ENCODE measurements around the gene MYO3A.

MYO3A gene

DNA sequence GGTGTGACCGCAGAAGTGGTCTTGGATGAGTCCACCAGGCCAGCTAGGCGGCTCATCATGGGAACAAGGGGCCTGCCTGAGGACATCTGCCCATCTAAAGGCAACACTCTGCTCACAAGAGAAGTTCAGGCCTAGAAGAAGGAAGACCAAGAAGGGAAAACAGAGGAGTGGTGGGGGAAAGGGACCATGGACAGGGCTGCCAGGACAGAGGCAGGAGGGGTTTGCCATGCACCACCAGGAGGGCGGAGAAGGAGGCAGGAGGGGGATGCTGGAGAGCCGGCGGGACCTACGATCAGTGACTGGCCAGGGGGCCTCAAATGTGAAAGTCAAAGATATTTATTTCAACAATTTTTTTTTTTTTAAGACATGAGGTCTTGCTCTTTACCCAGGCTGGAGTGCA lies 315.7 kb downstream of the MYO3A start:
- TF ChIP-seq EZH2phosphoT487 (conservative IDR thresholded peaks at IDR 0.05; ENCODE audit: low read length): no peak
- TF ChIP-seq, protein P1, sequence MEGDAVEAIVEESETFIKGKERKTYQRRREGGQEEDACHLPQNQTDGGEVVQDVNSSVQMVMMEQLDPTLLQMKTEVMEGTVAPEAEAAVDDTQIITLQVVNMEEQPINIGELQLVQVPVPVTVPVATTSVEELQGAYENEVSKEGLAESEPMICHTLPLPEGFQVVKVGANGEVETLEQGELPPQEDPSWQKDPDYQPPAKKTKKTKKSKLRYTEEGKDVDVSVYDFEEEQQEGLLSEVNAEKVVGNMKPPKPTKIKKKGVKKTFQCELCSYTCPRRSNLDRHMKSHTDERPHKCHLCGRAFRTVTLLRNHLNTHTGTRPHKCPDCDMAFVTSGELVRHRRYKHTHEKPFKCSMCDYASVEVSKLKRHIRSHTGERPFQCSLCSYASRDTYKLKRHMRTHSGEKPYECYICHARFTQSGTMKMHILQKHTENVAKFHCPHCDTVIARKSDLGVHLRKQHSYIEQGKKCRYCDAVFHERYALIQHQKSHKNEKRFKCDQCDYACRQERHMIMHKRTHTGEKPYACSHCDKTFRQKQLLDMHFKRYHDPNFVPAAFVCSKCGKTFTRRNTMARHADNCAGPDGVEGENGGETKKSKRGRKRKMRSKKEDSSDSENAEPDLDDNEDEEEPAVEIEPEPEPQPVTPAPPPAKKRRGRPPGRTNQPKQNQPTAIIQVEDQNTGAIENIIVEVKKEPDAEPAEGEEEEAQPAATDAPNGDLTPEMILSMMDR (IDR thresholded peaks at IDR 0.05; ENCODE audit: insufficient read depth, low read length, poor library complexity, severe bottlenecking): no peak

DNA sequence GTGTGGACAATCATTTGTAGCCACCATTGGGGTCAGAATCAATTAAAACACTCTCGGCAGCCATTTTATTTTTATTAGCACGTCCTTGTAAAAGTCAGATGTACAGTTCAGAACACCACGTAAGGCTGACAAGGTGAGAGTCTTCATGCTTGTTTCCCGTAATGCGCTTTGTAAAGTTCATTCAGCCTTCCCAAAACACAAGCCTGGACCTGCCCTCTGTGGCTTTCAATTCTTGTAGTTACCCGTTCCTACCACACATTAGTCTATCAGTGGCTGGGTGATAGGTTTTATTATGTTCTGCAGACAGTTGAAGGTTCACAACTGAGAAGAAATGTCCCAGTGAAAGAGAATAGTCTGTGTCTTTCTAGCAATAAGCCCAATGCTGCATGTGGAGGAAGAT lies 317.9 kb downstream of the MYO3A start:
- Histone ChIP-seq H3K27ac (ENCODE audit: low read depth, low read length) (no peak overlapping the region), H3K9ac (ENCODE audit: low read length) (no peak overlapping the region), H3K4me3 (ENCODE audit: insufficient read depth, low read length, poor library complexity, severe bottlenecking) (no peak overlapping the region), H3K4me2 (ENCODE audit: low read depth, low read length, poor library complexity, severe bottlenecking) (no peak overlapping the region), H4K20me1 (ENCODE audit: low read depth, low read length) (no peaks in the 10 kb centered on the region), H3K79me2 (ENCODE audit: insufficient read depth, low read length) (no peaks in the 10 kb centered on the region), H3K9me2 (replicated peaks; ENCODE audit: insufficient read depth, low read length) (no peaks in the 10 kb centered on the region), H3K27me3 (ENCODE audit: low read length) (no peaks in the 10 kb centered on the region), H2AFZ (ENCODE audit: low read depth, low read length, severe bottlenecking) (no peak overlapping the region), H3F3A (ENCODE audit: insufficient read depth) (no peaks in the 10 kb centered on the region), H3K9me3 (ENCODE audit: insufficient read depth, low read length) (no peaks in the 10 kb centered on the region), H3K36me3 (ENCODE audit: low read length) (no peaks in the 10 kb centered on the region)
- TF ChIP-seq, protein P1 (IDR thresholded peaks at IDR 0.05; ENCODE audit: insufficient read depth, low read length, poor library complexity, severe bottlenecking): no peak
- TF ChIP-seq EZH2phosphoT487 (conservative IDR thresholded peaks at IDR 0.05; ENCODE audit: low read length): no peak

More for the DNA sequence above, 315.7 kb downstream of the MYO3A start:
- no peaks in the 10 kb centered on the region for H3K79me2 ChIP-seq (ENCODE audit: insufficient read depth, low read length)
- H3K4me2 ChIP-seq (ENCODE audit: low read depth, low read length, poor library complexity, severe bottlenecking): no peak overlapping the region
- no peak overlapping the region for H3K9ac ChIP-seq (ENCODE audit: low read length)
- H3K9me2 ChIP-seq (replicated peaks; ENCODE audit: insufficient read depth, low read length): no peaks in the 10 kb centered on the region
- no peak overlapping the region for H3K27ac ChIP-seq (ENCODE audit: low read depth, low read length)
- no peaks in the 10 kb centered on the region for H3K9me3 ChIP-seq (ENCODE audit: insufficient read depth, low read length)
- H3K36me3 ChIP-seq (ENCODE audit: low read length): no peaks in the 10 kb centered on the region
- H2AFZ ChIP-seq (ENCODE audit: low read depth, low read length, severe bottlenecking): no peak overlapping the region
- H3F3A ChIP-seq (ENCODE audit: insufficient read depth): no peaks in the 10 kb centered on the region
- H3K4me3 ChIP-seq (ENCODE audit: insufficient read depth, low read length, poor library complexity, severe bottlenecking): no peak overlapping the region
- H3K27me3 ChIP-seq (ENCODE audit: low read length): no peaks in the 10 kb centered on the region
- H4K20me1 ChIP-seq (ENCODE audit: low read depth, low read length): no peaks in the 10 kb centered on the region

DNA sequence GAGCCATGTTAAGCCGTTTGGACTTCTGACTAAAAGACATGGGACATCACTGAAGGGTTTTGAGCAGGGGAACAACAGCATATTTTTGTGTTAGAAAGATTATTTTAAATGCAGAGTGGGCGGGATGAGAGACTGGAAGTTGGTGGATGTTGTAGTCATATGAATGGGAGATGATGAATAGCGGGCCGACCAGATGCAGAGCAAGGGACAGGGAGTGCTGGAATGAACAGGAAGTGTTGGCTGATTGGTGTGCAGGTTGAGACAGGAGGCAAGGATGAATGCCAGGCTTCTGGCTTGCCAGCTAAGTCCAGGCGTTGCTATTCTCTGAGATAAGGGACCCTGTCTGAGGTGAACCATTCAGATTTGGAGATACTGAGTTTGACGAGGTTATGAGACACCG lies 320.6 kb downstream of the MYO3A start:
- Histone ChIP-seq H3K9me2 (replicated peaks; ENCODE audit: insufficient read depth, low read length) (no peaks in the 10 kb centered on the region), H3K27me3 (ENCODE audit: low read length) (no peaks in the 10 kb centered on the region), H3K79me2 (ENCODE audit: insufficient read depth, low read length) (no peaks in the 10 kb centered on the region), H2AFZ (ENCODE audit: low read depth, low read length, severe bottlenecking) (no peak overlapping the region), H3K4me2 (ENCODE audit: low read depth, low read length, poor library complexity, severe bottlenecking) (no peak overlapping the region), H3K4me3 (ENCODE audit: insufficient read depth, low read length, poor library complexity, severe bottlenecking) (no peak overlapping the region), H4K20me1 (ENCODE audit: low read depth, low read length) (no peaks in the 10 kb centered on the region), H3F3A (ENCODE audit: insufficient read depth) (no peaks in the 10 kb centered on the region), H3K36me3 (ENCODE audit: low read length) (no peaks in the 10 kb centered on the region), H3K9me3 (ENCODE audit: insufficient read depth, low read length) (no peaks in the 10 kb centered on the region), H3K9ac (ENCODE audit: low read length) (no peak overlapping the region), H3K27ac (ENCODE audit: low read depth, low read length) (no peak overlapping the region)
- TF ChIP-seq, protein P1 (IDR thresholded peaks at IDR 0.05; ENCODE audit: insufficient read depth, low read length, poor library complexity, severe bottlenecking): no peak
- no peak for TF ChIP-seq EZH2phosphoT487 (conservative IDR thresholded peaks at IDR 0.05; ENCODE audit: low read length)

Measured in SU-DHL-6 (cell line).